Superior temporal gyrus (tissue), 1 donor: Measurements from ENCODE around the gene NADSYN1.

Source experiments
- DNase-seq: peaks from one replicate; pipeline ENCODE4 v3.0.0-alpha.2; 2016; ENCODE audit errors: extremely low spot score

NADSYN1 gene

DNA sequence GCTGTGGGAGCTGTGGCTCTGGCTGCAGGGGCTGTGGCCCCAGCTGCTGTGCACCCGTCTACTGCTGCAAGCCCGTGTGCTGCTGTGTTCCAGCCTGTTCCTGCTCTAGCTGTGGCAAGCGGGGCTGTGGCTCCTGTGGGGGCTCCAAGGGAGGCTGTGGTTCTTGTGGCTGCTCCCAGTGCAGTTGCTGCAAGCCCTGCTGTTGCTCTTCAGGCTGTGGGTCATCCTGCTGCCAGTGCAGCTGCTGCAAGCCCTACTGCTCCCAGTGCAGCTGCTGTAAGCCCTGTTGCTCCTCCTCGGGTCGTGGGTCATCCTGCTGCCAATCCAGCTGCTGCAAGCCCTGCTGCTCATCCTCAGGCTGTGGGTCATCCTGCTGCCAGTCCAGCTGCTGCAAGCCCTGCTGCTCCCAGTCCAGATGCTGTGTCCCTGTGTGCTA is 95.7 kb downstream of the NADSYN1 start:
- no peak for DNase-seq
